NCI-H1694 treated with DMSO at 0.1 percent for 48 hours (cell line): ENCODE data around the gene ATXN2.

Source experiments
- DNase-seq: peaks from one replicate; lab custom pipeline; 2025; lab: John Stamatoyannopoulos, UW

The ATXN2 gene

GRCh38 chr12:111451649-111452129 is 147.4 kb downstream of the ATXN2 start:
- peak; percentile 60 for DNase-seq

- no peak for DNase-seq
Measured at GRCh38 chr12:111451232-111451631, 147.9 kb downstream of the ATXN2 start.

- no peak for DNase-seq
Measured at GRCh38 chr12:111450676-111451075, 148.4 kb downstream of the ATXN2 start.

- DNase-seq = no peak
Measured at GRCh38 chr12:111448846-111449790, 150.0 kb downstream of the ATXN2 start.

- DNase-seq = no peak
Measured at GRCh38 chr12:111448266-111448830, 150.8 kb downstream of the ATXN2 start.

GRCh38 chr12:111447571-111448265 is 151.4 kb downstream of the ATXN2 start:
- DNase-seq = no peak

GRCh38 chr12:111446631-111447570 is 152.2 kb downstream of the ATXN2 start:
- DNase-seq = no peak

- DNase-seq = no peak
Measured at GRCh38 chr12:111445726-111446581, 153.2 kb downstream of the ATXN2 start.

- no peak for DNase-seq
Measured at GRCh38 chr12:111444925-111445725, 154.0 kb downstream of the ATXN2 start.

- DNase-seq = no peak
Measured at GRCh38 chr12:111444314-111444924, 154.7 kb downstream of the ATXN2 start.

- DNase-seq = no peak
Measured at GRCh38 chr12:111443586-111443985, 155.5 kb downstream of the ATXN2 start.

- no peak for DNase-seq
Measured at GRCh38 chr12:111443086-111443485, 156.0 kb downstream of the ATXN2 start.

- DNase-seq = no peak
Measured at GRCh38 chr12:111442301-111443045, 156.6 kb downstream of the ATXN2 start.

- no peak for DNase-seq
Measured at GRCh38 chr12:111441107-111441928, 157.8 kb downstream of the ATXN2 start.

GRCh38 chr12:111440631-111441030 is 158.5 kb downstream of the ATXN2 start:
- no peak for DNase-seq

- no peak for DNase-seq
Measured at GRCh38 chr12:111440152-111440551, 159.0 kb downstream of the ATXN2 start.

GRCh38 chr12:111439657-111440151 is 159.4 kb downstream of the ATXN2 start:
- DNase-seq = no peak
